Stimulated activated CD4-positive, alpha-beta T cell treated with anti-CD3 and anti-CD28 coated beads, TNF-alpha, amount 100 ng/mL, for 48 hours (primary cell): ENCODE measurements around the gene LOXL1.

ENCODE experiments used
- DNase-seq, 3 donors: peaks; one replicate each; pipeline ENCODE4 v3.0.0-alpha.2; 2020; ENCODE audit warnings: low read depth in 3 of 3

The LOXL1 gene, protein sequence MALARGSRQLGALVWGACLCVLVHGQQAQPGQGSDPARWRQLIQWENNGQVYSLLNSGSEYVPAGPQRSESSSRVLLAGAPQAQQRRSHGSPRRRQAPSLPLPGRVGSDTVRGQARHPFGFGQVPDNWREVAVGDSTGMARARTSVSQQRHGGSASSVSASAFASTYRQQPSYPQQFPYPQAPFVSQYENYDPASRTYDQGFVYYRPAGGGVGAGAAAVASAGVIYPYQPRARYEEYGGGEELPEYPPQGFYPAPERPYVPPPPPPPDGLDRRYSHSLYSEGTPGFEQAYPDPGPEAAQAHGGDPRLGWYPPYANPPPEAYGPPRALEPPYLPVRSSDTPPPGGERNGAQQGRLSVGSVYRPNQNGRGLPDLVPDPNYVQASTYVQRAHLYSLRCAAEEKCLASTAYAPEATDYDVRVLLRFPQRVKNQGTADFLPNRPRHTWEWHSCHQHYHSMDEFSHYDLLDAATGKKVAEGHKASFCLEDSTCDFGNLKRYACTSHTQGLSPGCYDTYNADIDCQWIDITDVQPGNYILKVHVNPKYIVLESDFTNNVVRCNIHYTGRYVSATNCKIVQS

DNA sequence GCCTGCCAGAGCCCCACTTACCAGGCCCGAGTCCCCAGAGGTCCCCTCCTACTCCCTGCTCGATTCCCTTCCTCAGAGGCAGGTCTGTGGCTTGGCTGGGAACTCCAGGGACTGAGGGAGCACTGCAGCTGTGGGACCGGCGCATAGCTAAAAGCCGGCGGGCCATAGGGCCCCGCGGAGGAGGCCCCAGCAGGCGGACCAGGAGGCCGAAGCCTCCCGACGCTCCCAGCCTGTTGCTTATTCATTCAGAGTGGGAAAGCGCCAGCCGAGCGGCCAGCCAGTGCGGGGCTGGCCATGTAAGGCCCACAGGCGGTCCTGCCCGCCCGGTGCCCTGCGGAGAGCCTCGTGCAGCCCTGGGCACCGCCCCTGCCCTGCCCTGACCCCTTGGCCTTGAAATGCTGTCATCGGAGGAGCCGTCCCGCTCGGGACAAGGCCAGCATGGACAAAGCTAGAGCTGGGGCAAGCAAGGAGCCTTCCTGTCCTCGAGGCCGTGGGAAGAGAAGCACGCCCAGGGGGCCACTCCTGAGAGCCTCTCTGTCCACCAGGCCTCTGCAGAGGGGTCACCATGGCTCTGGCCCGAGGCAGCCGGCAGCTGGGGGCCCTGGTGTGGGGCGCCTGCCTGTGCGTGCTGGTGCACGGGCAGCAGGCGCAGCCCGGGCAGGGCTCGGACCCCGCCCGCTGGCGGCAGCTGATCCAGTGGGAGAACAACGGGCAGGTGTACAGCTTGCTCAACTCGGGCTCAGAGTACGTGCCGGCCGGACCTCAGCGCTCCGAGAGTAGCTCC is at the start of gene LOXL1:
Gene LOXL1, plus strand, starts transcription at position 244 of the 784 bp plus-strand sequence. Its CDS starts 322 bp downstream, at position 566.
- no peak for DNase-seq

DNA sequence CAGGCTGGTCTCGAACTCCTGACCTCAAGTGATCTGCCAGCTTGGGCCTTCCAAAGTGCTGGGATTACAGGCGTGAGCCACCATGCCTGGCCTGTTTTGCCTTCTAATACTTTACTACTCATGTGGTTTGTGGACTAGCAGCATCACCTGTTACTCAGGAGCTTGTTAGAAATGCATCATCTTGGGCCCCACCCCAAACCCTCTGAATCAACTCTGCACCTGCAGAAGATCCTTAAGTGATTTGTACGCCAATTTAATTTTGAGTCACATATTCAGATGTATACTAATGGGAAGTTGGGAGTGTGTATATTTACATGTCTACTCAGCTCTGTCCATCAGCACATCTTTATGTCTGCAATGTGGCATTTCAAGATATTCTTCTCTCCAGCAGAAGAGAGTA is 46.8 kb upstream of the LOXL1 start:
- no peak for DNase-seq

DNA sequence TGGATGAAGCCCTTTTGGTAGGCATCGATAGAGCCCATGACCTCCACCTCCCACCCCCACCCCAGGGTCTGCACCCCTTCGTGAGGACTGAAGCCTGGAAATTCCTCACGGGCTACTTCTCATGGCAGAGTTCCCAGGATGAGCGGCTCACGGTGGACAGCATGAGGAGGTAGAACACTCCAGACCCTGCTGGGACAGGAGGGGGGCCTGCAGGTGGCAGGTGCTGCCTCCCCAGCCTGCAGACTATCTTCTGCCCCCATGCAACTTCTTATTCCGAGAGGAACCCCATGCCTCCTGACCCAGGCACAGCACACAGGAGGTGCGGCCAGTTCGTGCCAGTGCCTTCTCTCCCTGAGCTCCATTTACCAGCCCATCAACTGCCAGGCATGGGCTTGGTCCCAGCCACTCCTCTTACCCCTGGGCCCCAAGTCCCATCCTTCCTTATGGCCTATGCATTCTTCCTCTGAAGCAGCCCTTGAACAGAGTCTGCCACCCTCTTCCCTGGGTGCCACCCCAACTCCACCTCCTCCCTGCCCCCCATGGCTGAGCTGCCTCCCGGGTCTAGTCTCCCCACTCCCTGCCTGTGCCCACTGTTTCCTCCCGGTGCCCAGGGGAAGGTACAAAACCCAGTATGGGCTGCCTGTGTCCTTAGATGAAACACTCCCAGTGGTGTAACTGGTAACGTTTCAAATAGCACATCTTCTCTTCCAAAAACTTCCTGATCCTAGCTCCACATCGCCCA is 44.5 kb upstream of the LOXL1 start:
- no peak for DNase-seq

DNA sequence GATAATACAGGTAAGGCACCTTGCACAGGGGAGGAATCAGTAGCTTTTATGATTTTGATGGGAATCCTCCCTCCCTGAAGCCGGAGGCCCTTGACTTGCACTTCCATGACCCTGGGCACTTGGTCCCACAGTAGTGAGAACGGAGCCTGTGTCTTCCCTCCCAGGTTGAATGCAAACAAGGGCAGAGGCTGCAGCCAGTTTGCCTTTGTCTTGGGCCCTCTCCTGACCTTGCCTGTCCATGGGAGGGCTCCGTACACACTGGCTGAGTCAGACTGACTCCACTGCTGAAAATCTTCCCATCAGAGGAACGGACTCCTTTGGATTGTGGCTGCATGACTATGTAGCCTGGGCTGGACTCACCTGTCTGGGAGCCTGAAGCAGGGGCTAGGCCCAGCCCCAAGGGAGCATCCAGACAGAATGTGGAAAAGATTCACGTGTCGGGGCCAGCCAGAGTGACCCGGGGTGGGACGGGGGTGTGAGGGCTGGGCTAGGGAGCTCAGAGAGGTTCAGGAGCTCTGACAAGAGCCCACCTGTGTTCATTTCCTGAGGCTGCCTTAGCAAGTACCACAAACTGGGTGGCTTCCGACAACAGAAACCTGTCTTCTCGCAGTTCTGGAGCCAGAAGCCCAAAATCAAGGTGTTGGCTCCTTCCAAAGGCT is 43.4 kb upstream of the LOXL1 start:
- no peak for DNase-seq

DNA sequence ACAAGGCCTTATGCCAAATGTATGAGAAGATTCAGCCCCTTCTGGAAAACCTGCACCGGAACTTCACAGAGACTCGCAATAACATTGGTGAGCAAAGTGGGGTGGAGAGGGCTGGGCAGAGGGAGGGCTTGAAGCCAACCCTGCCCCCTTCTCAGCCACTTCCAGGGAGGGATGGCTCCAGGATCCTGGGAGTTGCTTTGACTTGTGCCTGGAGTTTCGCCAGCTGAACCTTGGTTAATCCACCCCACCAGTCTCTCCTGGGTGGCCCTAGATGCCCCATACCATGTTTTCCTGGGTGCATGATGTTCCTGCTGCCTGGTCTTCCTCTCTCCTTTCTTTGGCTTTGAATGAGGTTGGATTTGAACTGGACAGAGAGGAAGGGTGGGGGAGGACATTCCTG is 42.1 kb upstream of the LOXL1 start:
- DNase-seq = no peak

DNA sequence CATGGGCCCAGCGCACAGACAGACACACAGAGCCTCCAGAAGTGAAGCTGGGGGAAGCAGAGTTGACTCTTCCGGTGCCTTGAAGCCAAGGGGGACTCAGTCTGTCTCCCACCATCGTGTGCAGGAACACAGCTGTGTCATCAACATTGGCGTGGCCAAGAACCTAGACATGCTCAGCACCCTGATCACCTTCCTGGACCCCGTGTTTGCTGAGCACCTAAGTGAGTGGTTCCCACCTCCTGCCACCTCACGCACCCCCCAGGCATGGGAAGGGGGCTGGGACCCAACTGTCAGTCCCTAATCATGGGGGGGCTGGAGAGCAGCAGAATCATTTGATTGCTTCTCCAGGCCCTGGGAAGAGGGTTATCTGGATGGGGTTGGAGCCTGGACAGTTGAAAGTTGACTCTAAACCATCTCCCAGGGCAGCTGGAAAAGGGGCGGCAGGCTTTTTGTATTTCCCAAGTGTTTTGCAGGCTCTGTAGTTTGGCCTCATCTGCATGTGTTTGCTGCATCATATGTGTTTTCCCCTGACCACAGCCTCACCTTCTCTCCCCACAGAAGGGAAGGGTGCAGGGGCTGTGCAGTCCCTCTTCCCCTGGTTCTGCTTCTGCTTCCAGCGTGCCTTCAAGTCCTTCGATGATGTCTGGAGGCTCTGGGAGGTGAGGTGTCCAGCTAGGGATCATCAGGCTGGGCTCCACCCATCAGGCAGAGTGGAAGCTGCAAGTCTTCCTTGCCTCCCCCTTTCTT is 40.1 kb upstream of the LOXL1 start:
- no peak for DNase-seq

DNA sequence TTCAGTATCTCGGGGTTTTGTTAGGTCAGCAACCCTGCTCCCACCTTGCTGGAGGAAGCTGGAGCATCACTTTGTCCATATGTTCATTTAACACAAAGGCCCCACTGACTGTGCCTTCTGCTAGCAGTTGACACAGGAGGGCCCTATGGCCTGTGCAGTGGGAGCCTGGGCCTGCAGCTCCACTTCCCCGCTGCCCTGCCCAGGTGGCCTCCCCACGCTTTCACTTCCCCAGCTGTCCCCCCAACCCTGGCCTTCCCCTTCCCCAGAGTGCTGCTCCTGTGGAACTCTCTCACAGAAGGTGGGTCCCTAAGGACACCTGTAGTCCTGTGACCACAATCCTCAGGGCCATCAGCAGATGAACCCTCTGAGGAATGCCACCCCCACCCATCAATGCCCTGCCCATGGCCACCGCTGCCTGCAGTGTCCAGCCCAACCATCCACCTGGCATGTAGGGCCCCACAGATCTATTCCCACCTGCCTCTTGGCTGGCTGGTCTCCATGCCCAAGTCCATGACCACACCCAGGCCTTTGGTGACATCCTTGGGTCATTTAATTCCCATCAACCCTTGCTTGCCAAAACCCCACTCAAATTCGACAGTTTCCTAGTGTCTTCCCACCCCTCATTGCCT is 39.4 kb upstream of the LOXL1 start:
- no peak for DNase-seq

DNA sequence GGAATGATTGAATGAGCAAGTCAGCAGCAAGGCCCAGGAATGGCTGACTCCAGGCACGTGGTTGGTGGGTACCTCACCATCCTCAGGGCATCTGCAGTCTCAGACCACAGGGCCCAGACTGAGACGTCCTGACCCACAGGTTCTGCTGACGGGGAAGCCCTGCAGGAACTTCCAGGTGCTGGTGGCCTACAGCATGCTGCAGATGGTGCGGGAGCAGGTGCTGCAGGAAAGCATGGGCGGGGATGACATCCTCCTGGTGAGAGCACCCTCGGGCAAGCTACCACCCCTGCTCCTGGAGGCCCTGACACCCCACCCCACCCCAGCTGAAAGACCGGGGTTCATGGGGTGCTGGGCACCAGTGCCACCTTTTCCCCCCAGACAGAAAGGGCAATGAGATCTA is 38.8 kb upstream of the LOXL1 start:
- no peak for DNase-seq

DNA sequence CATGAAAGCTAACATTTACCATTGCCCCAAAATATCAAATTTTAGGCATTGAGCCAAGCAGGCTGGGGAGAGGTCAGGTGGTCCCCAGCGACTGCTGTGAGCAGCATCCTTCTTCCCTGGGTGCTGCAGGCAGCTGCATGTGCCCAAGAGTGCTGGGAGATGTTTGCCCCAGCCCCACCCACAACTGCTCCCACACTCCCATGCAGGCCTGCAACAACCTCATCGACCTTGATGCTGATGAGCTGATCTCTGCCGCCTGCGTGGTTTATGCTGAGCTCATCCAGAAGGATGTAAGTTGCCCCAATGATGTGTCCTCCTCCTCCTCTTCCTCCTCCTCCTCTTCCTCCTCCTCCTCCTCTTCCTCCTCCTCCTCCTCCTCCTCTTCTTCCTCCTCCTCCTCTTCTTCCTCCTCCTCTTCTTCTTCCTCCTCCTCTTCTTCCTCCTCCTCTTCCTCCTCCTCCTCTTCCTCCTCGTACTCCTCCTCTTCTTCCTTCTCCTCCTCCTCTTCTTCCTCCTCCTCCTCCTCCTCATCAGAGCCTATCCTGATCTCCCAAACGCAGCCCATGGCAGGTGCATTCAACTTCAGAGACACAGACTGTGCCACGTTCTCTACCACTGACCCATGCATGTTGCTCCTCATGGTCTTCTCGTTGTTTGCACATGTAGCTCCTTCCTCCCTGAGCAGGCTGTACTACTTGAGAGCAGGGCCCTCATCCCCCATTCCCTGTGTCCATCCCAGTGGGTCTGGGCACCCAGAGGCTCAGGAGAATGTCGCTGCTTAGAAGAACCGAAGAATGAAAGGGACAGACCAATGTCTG is 37.8 kb upstream of the LOXL1 start:
- DNase-seq = no peak

DNA sequence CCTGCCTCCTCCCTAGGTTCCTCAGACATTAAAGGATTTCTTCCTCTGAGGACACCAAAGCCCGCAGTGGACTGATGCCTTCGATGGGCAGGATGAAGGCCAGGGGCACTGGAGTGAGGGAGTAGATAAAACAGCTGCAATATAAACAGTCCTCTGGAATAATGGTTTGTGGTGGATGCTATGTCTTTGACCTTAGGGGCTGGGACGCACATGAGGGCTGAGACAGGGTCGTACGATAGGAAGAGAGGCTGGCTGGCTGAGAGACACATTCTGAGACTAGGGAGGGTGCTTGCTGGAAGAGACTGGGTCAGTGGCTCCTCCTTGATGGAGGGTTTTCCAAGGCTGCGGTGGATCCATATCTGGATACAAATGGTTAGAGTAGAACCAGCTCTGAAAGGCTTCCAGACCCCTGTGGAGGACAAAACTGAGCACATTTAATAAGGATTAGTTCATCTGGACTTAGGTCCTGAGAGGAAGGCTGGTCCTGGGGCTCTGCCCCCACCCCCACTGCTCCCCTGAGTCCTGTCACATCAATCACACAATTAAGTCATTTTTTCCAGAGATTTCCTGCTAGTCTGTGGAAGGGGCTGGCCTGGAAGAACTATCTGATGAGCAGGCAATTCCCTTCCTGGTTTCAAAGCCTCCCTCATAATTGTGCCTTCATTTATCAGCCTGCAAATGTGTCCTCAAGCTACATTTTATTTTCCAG is 37.1 kb upstream of the LOXL1 start:
- DNase-seq = no peak

DNA sequence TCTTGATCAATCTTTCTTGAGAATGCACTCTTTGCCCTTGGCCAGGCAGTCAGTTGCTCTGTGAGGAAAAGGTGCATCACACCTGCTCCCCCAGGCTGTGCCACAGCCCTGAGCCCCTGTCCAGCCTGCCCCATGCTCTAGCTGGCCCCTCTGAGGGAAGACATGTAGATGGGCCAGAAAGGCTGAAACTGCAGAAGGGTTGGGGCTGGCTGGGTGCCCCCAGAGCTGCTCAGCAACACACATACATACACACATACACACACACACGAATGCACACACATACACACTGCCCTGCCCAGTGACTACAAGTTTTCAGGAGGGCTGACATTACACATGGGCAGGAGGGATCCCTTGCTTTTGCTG is 36.5 kb upstream of the LOXL1 start:
- no peak for DNase-seq

DNA sequence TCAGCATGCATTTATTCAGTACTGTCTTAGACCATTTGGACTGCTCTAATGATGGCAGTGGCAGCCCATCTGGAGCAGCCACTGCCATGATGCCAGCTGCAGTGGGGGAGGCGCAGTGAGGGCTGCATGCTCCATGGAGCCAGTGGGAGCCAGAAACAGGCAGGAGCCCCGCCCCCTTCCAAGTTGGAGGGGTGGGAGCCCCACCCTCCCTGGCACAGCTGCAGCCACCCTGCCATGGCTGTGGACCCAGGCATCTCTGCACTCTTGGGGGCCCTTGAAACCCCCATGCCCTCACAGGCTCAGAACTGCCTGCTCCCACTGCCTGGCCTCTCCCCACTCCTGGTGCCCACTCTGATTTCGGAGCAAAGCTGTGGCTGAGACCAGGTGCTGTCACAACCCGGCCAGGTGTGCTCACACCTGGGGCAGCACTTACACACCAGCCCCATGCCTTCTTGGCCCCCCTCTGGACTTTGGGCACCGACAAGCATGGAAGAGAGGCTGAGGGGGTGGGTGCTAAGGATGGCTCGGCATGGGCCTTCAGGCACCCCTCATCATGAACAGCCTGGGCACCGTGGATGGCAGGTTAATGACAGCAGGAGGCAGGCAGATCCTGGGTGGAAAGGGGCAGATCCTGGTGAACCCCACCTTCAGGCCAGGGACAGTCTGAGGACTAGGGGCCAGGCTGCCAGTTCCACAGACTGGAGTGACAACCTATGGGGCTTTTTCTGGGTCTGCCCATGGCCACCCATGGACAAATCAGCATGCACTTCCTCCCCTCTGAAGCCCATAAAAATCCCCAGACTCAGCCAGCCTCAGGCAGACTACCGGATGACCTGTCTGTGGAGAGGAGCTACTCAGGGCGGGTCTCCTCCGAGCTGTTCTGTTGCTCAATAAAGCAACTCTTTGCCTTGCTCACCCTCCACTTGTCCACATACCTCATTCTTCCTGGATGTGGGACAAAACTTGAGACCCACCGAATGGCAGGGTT is 34.6 kb upstream of the LOXL1 start:
- DNase-seq = no peak

DNA sequence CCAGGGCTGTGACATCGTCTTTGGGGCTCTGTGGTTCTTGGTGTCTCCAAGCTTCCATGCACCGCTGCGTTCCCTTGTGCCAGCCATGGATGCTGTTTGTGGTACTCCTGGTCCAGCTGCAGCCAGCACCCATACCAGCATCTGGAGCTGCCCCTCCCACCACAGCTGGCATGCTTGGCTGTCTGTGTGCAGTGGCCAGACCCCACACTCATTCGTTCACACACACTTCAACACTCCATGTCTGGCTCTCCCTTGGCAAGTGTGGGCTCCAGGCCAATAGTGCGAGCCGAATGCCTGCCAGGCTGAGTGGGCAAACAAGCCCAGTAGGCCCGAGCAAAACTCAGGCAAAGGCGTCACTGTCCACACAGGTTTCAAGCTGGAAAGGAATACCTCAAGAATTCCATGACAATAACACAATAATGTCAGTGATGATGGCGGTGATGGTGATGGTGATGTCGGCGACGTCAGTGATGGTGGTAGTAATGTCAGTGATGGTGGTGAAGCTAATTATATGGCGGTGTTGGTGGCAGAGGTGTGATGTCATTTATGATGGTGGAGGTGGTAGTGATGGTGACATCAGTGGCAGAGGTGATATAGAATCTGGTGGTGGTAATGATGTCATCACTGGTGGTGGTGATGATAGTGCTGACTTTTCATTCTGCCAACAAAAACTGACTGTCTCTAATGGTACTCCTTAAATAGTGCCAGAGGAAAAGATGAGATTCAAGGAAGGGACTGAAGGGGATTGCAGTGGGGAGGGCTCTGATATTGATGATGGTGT is 33.6 kb upstream of the LOXL1 start:
- DNase-seq = no peak

DNA sequence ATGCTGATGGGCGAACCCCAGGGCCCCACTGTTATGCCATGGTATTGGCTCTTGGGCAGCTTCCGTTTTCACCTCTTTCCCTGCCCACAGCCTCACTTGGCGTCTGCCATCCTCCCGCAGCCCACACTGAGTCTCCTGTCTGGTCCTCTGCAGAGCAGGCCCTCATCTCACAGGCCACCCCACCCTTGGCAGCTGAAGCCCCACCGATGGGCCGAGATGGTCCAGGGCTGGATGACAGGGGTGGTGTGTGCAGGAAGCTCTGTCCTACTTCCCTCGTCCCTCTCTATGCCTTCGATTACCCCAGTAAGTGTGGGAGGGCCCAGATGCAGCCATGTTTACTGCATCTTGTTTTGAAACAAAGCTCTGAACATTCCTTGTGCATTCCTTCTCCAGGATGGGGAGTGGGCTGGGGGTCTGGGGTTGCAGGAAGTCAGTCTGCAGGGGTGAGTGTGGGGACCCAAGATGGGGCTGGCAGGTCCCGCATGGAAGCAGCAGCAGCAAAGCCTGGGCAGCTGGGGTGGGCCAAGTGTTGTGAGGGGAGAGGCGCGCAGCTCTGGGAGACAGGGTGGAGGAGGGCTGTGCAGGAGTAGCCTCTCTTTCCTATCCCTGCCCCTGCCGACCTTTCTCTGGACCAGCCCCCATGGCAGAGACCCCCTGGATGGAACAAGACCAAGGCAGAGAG is 32.0 kb upstream of the LOXL1 start:
- no peak for DNase-seq

DNA sequence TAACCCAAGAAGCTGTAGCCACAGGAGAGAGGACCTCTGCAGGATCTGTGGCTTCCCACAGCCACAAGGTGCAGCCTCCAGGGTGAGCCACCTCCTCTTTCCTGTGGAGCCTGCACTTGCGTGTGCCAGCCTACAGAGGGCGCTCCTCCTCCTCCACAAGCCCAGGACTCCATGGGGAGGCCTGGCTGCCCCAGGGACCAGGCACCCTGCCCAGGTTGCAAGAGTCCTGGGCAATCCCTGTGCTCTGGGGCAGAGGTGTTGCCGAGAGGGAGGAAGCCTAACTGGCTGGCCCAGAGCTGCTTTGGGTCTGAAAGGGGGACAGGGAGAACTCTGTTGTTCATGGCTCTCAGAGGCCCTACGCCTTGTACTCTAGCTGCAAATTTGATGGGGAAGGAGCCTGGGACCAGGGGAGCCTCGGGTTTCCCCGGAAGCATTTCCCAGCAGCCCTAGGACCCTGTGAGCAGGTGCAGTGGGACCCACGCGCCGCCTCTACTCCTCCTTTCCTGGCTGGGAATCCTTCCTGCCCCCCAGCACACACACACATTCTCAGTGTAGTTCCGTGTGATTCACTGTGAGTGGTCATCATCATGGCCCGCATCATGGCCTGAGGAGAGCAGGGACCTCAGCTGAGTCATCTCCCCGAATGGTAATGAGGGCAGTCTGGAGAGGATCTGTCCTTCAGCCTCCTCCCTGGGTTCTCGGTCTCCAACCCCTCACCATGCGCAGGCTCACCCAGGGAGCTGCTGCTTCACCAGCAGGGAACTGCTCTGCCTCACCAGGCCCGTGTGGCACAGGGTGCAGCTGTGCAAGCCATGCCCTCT is 28.6 kb upstream of the LOXL1 start:
- DNase-seq = peak; percentile 49 to 64 (median 53)
